K562 (cell line): ENCODE measurements around the gene NR0B2. TPM values are rescaled to one million over a fixed set of nuclear protein-coding genes. Genes with fewer than 3 reads are reported as not detected.

Experiments
- FOXA3 ChIP-seq, 2 experiments: fragments of 450-650 bp in 1 of 2; sonication (generic) in 1 of 2; formaldehyde crosslinking; IDR thresholded peaks in 1 of 2; conservative IDR thresholded peaks in 1 of 2; 2 replicates each; pipeline versions ENCODE4 v1.4.0 to v1.8.0; 2020 to 2022; ENCODE audit warnings: mild to moderate bottlenecking in 2 of 2, missing genetic modification reagents in 1 of 2
- HDAC8 ChIP-seq: fragments of 450-650 bp; IDR thresholded peaks from 2 replicates; pipeline ENCODE4 v1.6.1; 2016; ENCODE audit warnings: mild to moderate bottlenecking, missing genetic modification characterization, moderate library complexity, missing compliant biosample characterization
- KLF16 ChIP-seq: IDR thresholded peaks from 2 replicates; pipeline ENCODE4 v1.6.1; 2016; ENCODE audit warnings: antibody characterized with exemption
- NCOA2 ChIP-seq, 2 experiments: fragments of 450-650 bp; IDR thresholded peaks; 2 replicates each; pipeline ENCODE4 v1.6.1; 2018; ENCODE audit warnings: mild to moderate bottlenecking in 2 of 2, moderate library complexity in 1 of 2; ENCODE audit not compliant: partially characterized antibody in 2 of 2
- PCBP1 ChIP-seq: fragments of 200-400 bp; formaldehyde crosslinking; IDR thresholded peaks from 2 replicates; pipeline ENCODE4 v1.6.1; 2018; ENCODE audit warnings: mild to moderate bottlenecking, low read depth, low read length; ENCODE audit not compliant: poor library complexity, severe bottlenecking
- ZBTB7A ChIP-seq: IDR thresholded peaks from 2 replicates; pipeline ENCODE4 v1.6.1; 2011; ENCODE audit warnings: low read depth, mild to moderate bottlenecking, low read length, moderate library complexity, borderline replicate concordance; ENCODE audit not compliant: control insufficient read depth
- ZNF165 ChIP-seq: fragments of 250-450 bp; sonication (Bioruptor Pico); IDR thresholded peaks from 2 replicates; pipeline ENCODE4 v1.4.0; 2020; ENCODE audit warnings: borderline replicate concordance
- ZNF644 ChIP-seq: fragments of 200-800 bp; sonication (Bioruptor generic); IDR thresholded peaks from 2 replicates; pipeline ENCODE4 v1.6.1; 2016; ENCODE audit warnings: low read depth, missing genetic modification characterization, missing compliant biosample characterization
- ZNF699 ChIP-seq: fragments of 250-450 bp; sonication (Bioruptor Pico); IDR thresholded peaks from 2 replicates; pipeline ENCODE4 v1.8.0; 2021; ENCODE audit warnings: mild to moderate bottlenecking, moderate library complexity; ENCODE audit not compliant: insufficient replicate concordance
- polyA plus RNA-seq, 8 experiments: library from polyadenylated mRNA; depleted of rRNA in 4 of 8; stranded (reverse) in 5 of 8; unstranded in 3 of 8; fragments of >200 nt; fragmentation: Nextera tagmentation in 2 of 8; fragmentation: Illumina TruSeq in 1 of 8; extraction: Ambion mirVana in 2 of 8; extraction: Trizol in 1 of 8; gene quantifications; 2 replicates each; pipeline versions ENCODE4 v1.2.1 to v1.2.3, GENCODE V29; 2011 to 2014; ENCODE audit warnings: inconsistent platforms in 1 of 8, missing spikeins in 1 of 8
- total RNA-seq, 7 experiments: library from RNA; depleted of rRNA in 6 of 7; stranded (reverse); fragments of >200 nt in 6 of 7; fragmentation: Illumina TruSeq in 2 of 7; extraction: Trizol in 2 of 7; gene quantifications; 2 replicates each; pipeline versions ENCODE4 v1.2.1 to v1.2.3, GENCODE V29; 2011 to 2021; ENCODE audit warnings: low replicate concordance in 1 of 7
- TF ChIP-seq, protein P1 (sequence below): fragments of 200-600 bp; sonication (generic); IDR thresholded peaks from one replicate; pipeline ENCODE4 v1.6.1; 2012; ENCODE audit warnings: mild to moderate bottlenecking, low read depth, low read length, inconsistent platforms
- TF ChIP-seq, protein P2 (sequence below): sonication (generic); formaldehyde crosslinking; IDR thresholded peaks from 2 replicates; pipeline ENCODE4 v1.8.0; 2022; ENCODE audit warnings: mild to moderate bottlenecking, missing genetic modification reagents, borderline replicate concordance

The NR0B2 gene
- total and polyA plus RNA-seq, 9 of the 15 experiments (the other 6 are each of a cell fraction or from before 2014, with no cell fraction given), result not detected

DNA sequence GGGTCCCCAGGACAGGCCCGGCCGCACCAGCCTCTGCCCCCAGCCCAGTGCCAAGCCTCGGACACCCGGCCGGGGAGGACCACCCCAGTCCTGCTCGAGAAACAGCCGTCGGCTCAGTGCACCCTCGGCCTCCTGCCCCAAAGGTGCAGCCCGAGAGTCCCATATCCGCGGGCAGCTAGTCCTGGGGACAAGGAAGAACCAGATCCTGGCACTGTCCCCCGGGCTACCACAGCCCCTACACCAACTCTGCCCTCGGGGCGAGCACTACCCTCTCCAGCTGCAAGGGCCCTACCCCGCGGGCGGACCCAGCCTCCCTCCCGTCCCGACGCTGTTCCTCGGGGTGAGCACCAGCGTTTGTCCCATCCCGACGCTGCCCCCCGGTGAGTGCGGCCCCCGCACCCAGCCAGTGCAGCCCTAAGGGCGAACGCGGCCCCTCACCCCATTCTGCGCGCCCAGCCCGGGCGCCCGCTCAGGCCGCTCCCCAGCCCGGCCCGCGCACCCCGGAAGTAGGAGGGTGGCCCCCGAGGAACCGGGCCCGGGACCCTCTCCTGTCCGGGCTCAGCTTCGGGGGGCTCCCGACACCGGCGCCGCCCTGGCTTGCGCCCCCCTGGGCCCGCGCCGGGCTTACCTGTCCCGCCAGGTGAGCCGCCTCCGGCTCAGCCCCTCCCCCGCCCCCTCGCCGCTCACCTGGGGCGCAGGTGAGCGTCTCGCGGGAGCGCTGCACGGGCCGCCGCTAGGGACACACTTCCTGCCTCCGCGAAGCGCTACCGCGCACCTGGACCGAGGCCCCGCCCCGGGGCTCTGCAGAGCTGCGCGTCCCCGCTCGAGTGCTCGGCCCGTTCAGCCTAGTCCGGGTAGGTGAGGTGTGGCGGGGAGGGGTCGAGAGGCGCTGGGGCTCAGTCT, 46.2 kb upstream of the NR0B2 start, which contains the start of gene KDF1 (continued):
- TF ChIP-seq, protein P1, sequence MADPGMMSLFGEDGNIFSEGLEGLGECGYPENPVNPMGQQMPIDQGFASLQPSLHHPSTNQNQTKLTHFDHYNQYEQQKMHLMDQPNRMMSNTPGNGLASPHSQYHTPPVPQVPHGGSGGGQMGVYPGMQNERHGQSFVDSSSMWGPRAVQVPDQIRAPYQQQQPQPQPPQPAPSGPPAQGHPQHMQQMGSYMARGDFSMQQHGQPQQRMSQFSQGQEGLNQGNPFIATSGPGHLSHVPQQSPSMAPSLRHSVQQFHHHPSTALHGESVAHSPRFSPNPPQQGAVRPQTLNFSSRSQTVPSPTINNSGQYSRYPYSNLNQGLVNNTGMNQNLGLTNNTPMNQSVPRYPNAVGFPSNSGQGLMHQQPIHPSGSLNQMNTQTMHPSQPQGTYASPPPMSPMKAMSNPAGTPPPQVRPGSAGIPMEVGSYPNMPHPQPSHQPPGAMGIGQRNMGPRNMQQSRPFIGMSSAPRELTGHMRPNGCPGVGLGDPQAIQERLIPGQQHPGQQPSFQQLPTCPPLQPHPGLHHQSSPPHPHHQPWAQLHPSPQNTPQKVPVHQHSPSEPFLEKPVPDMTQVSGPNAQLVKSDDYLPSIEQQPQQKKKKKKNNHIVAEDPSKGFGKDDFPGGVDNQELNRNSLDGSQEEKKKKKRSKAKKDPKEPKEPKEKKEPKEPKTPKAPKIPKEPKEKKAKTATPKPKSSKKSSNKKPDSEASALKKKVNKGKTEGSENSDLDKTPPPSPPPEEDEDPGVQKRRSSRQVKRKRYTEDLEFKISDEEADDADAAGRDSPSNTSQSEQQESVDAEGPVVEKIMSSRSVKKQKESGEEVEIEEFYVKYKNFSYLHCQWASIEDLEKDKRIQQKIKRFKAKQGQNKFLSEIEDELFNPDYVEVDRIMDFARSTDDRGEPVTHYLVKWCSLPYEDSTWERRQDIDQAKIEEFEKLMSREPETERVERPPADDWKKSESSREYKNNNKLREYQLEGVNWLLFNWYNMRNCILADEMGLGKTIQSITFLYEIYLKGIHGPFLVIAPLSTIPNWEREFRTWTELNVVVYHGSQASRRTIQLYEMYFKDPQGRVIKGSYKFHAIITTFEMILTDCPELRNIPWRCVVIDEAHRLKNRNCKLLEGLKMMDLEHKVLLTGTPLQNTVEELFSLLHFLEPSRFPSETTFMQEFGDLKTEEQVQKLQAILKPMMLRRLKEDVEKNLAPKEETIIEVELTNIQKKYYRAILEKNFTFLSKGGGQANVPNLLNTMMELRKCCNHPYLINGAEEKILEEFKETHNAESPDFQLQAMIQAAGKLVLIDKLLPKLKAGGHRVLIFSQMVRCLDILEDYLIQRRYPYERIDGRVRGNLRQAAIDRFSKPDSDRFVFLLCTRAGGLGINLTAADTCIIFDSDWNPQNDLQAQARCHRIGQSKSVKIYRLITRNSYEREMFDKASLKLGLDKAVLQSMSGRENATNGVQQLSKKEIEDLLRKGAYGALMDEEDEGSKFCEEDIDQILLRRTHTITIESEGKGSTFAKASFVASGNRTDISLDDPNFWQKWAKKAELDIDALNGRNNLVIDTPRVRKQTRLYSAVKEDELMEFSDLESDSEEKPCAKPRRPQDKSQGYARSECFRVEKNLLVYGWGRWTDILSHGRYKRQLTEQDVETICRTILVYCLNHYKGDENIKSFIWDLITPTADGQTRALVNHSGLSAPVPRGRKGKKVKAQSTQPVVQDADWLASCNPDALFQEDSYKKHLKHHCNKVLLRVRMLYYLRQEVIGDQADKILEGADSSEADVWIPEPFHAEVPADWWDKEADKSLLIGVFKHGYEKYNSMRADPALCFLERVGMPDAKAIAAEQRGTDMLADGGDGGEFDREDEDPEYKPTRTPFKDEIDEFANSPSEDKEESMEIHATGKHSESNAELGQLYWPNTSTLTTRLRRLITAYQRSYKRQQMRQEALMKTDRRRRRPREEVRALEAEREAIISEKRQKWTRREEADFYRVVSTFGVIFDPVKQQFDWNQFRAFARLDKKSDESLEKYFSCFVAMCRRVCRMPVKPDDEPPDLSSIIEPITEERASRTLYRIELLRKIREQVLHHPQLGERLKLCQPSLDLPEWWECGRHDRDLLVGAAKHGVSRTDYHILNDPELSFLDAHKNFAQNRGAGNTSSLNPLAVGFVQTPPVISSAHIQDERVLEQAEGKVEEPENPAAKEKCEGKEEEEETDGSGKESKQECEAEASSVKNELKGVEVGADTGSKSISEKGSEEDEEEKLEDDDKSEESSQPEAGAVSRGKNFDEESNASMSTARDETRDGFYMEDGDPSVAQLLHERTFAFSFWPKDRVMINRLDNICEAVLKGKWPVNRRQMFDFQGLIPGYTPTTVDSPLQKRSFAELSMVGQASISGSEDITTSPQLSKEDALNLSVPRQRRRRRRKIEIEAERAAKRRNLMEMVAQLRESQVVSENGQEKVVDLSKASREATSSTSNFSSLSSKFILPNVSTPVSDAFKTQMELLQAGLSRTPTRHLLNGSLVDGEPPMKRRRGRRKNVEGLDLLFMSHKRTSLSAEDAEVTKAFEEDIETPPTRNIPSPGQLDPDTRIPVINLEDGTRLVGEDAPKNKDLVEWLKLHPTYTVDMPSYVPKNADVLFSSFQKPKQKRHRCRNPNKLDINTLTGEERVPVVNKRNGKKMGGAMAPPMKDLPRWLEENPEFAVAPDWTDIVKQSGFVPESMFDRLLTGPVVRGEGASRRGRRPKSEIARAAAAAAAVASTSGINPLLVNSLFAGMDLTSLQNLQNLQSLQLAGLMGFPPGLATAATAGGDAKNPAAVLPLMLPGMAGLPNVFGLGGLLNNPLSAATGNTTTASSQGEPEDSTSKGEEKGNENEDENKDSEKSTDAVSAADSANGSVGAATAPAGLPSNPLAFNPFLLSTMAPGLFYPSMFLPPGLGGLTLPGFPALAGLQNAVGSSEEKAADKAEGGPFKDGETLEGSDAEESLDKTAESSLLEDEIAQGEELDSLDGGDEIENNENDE, result no peak
- TF ChIP-seq ZBTB7A, result peak; percentile 69; the same call in 1 of the 2 replicates
- no peak for TF ChIP-seq HDAC8 (tag)
- TF ChIP-seq ZNF644 (tag), result no peak
- TF ChIP-seq KLF16, result no peak
- no peak for TF ChIP-seq ZNF165 (CRISPR knock-in tag)
- no peak for TF ChIP-seq NCOA2 (IDR thresholded peaks at IDR 0.05; ENCODE audit: partially characterized antibody in 2 of 2)
- TF ChIP-seq ZNF699 (CRISPR knock-in tag), result no peak
- no peak; a peak in 1 of 4 replicates for TF ChIP-seq FOXA3 (CRISPR knock-in tag; conservative IDR thresholded peaks at IDR 0.05 in 1 of 2, IDR thresholded peaks at IDR 0.05 in 1 of 2)
- TF ChIP-seq PCBP1, result peak; percentile 81
- TF ChIP-seq, protein P2, sequence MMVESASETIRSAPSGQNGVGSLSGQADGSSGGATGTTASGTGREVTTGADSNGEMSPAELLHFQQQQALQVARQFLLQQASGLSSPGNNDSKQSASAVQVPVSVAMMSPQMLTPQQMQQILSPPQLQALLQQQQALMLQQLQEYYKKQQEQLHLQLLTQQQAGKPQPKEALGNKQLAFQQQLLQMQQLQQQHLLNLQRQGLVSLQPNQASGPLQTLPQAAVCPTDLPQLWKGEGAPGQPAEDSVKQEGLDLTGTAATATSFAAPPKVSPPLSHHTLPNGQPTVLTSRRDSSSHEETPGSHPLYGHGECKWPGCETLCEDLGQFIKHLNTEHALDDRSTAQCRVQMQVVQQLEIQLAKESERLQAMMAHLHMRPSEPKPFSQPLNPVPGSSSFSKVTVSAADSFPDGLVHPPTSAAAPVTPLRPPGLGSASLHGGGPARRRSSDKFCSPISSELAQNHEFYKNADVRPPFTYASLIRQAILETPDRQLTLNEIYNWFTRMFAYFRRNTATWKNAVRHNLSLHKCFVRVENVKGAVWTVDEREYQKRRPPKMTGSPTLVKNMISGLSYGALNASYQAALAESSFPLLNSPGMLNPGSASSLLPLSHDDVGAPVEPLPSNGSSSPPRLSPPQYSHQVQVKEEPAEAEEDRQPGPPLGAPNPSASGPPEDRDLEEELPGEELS (CRISPR knock-in tag), result no peak
